GM18873 (cell line): ENCODE measurements around the gene HERC6.
A peak's percentile ranks its signal among the peaks of the same experiment; 100 is the strongest.
"Not testable (repeated sequence)": the region's sequence is repeated elsewhere in the genome, so short reads cannot be mapped to it uniquely, and the experiment has no call there.

Experiments
- ATAC-seq: cut with Tn5 transposase; IDR thresholded peaks from one replicate; pipeline ENCODE4 v1.9.1; 2021; ENCODE audit warnings: mild to moderate bottlenecking, moderate library complexity, moderate number of reproducible peaks; ENCODE audit not compliant: unreplicated experiment, low FRiP score

HERC6 gene

DNA sequence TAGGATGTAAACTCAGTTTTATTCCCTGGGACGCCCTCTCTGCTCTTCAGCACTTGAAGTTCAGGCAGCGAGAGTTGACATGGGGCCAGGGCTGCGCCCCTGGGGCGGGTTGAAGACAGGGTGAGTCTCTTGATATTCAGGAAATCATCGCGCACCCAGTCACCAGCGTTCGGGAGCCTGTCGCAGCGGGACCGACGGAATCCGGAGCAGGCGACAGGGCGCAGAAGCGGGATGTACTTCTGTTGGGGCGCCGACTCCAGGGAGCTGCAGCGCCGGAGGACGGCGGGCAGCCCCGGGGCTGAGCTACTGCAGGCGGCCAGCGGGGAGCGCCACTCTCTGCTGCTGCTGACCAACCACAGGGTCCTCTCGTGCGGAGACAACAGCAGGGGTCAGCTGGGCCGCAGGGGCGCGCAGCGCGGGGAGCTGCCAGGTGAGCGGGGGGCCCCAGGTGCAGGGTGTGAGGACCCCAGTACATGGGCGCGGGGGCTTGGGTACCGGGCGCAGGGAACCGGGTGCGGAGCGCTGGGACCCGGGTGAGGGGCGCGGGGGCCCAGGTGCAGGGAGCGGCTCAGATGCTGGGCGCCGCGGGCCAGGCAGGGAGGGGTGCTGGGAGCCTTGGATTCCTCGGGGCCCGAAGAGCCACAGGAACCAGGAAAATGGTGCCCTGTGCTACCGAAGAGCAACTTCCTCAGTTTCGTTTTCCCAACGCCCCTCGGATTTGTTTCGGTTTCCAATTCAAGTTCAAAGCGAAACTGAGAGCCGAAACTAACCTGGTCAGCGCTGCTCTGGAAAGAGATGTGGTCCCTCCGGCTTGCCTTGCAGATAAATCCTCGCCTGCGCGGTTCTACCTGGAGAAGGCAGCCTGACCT lies at the start of gene HERC6:
HERC6 (plus strand) TSS at position 162 of the 869 bp plus-strand sequence; CDS start at position 232, 70 bp downstream.
- ATAC-seq: peak; percentile 51

DNA sequence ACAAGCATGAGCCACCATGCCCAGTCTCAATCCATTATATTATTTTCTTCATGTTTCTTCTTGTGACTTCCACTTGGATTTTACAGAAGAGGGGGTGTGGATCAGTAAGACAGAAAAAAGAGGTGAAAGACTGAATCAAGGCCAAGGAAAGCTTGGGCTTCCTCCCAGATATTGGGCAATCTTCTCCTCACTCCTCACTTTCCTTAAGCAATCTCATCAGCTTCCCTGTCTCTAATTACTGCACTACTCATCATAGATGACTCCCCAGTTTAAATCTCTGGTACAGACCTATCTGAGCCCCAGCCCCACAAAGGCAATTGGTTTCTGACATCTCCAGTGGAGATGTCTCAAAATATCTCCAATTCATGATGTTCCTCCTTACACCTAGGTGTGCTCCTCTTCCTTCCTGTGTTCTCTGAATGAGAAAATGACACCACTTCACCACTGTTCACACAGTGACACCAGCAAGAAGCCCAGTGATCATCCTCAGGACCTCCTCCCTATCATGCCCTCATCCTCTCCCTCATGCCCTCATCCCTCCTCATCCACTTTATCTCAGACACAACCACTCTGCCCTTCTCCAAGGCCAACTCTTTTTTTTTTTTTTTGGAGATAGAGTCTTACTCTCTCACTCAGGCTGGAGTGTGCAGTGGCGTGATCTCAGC lies 44.8 kb upstream of the HERC6 start:
- no peak for ATAC-seq

DNA sequence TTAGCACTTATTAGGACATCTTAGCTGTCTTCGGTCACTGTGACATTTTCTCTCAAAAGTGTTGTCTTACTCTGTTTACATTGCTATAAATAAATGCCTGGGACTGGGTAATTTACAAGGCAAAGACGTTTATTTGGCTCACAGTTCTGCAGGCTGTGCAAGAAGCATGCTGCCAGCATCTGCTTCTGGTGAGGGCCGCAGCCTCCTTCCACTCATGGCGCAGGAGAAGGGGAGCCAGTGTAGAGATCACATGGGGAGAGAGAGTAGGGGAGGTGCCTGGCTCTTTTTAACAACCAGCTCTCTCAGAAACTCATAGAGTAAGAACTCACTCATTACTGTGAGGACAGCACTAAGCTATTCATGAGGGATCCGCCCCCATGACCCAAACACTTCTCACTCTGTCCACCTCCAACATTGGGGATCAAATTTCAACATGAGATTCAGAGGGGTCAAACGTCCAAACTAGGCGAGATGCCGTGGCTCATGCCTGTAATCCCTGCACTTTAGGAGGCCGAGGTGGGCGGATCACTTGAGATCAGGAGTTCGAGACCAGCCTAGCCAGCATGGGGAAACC lies 43.5 kb upstream of the HERC6 start:
- no peak for ATAC-seq

DNA sequence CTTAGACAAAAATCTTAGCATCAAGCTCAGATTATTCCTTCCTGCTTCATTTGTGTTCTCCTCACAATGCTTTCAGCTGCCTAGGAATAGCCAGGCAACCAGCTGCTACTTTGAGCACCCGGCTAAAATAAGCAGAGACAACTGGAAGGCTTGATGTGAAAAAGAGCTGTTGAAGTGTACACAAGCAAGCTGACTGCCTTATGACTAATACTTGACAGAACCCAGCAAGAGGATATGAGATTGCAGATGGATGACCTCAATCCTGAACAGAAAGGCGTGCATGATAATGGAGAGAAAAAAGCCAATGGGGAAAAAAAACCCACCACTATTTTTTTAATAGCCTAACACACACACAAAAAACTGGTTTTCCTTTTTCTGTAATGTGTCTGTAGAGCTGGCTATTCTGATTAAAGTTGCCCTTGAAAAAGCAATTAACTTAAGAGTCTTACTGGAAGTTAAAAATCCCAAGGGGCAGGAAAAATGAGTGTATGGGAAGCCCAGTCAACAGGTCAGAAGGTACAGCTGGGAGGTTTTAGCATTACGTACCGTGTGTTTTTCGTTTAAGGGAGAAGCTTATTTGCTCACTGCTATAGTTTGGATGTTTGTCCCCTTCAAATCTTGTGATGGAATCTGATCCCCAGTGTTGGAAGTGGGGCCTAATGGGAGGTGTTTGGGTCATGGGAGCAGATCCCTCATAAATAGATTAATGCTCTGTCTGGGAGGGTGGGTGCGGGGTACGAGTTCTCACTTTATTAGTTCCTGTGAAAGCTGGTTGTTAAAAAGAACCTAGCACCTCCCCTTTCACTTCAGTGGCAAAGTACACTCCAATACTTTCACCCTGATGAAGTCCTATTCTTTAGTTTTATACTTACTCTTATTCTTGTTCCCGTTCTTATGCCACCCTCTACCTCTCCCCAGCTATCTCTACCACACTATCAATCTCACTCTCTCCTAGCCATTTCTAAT lies 37.1 kb upstream of the HERC6 start:
- no peak for ATAC-seq

DNA sequence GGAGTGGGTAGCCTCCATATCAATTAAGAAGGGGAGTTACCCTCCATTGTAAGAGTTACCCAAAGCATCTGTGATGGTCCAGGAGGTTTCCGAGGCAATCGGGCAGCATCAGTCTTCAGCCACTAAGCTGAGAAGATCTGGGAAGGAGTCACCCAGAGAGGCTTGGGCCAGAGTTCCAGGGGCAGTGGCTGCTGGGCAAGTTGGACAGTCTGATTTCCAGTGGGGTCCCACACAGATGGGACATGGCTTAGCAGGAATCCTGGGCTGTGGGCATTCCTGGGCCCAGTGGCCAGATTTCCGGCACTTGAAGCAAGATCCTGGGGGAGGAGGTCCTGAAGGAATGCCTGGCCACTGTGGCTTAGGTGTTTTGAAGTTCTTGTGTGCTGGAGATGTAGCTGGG lies 31.8 kb upstream of the HERC6 start:
- ATAC-seq: not testable (repeated sequence)

DNA sequence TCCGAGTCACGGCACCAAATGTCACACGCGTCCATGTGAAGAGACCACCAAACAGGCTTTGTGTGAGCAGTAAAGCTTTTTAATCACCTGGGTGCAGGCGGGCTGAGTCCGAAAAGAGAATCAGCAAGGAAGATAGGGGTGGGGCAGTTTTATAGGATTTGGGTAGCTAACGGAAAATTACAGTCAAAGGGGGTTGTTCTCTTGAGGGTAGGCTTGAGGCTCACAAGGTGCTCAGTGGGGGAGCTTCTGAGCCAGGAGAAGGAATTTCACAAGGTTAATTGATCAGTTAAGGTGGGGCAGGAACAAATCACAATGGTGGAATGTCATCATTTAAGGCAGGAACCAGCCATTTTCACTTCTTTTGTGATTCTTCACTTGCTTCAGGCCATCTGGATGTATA lies 29.9 kb upstream of the HERC6 start:
- ATAC-seq: not testable (repeated sequence)

DNA sequence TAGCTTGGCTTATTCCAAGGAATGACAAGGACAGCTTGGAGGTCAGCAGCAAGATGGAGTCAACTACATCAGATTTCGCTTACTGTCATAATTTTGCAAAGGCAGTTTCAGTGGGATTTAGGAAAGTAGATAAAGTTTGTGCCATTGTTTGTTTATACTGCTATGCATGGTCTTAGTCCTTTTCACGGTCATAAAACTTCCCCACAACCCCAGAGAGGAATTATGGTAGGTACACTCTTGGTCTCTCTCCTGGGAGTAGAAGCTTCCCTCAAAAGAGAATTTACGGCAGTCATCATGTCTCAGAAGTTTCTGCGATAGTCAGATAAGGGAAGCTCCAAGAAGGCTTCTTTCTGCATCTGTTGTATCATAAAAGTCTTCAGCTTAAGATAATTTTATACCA lies 27.9 kb upstream of the HERC6 start:
- ATAC-seq: no peak

DNA sequence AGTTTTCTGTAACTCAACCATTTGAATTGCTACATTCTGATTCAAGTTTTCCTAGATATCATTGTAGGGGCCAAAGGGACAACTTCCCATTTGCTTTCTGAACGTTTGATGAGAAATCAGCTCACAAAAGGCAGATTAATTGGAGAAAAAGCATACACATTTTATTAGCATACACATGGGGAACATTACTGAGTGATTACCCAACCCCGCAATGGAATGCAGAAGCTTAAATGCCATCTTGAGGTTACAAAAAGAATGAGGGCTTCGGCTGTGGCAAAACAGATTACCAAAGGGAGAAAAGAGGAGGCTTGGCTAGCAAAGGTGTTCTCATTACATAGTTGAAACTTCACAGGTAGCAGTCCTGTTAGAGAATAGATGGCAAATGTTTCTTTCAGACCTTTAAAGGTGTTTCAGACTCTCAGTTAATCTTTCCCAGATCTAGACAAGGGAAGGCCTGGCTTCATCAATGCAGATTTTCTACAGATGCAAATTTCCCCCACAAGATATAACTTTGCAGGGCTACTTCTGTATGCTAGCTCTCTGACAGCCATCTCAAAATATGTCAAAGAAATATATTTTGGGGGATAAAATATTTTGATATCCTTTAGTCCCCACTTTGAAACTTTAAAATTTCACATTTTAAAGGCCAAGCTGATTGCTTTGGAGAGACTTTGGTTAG lies 26.5 kb upstream of the HERC6 start:
- ATAC-seq: no peak

DNA sequence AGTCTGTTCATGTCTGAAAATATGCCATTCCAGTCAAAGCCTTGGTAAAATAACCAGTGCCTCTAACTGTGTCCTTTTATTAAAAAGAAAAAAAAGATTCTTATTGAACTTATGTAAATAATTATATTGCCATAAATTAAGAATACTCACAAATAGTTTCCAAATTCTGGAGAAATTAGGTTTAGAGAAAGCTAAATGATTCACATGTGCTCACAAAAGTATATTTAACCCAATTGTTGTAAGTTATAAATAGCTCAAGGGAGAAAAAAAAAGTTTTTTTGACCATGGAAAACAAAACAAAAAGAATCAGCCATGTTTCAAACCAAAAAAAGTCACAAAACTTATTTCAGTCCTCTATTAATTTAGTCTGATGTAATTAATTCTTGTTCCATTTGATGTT lies 25.3 kb upstream of the HERC6 start:
- ATAC-seq: no peak

DNA sequence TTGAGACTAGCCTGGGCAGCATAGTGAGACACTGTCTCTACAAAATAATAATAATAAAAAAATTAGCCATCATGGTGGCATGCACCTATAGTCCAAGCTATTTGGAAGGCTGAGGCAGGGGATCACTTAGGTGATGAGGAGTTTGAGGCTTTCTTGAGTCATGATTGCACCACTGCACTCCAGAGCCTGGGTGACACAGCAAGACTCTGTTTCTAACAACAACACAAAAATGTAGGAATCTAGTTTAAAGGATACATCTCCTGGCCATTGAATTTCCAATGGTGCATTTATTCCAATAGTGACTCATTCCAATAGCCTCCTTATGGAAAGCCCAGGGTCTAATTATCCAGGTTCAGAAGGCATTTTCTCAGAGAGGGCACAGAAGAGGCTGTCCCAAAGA lies 21.9 kb upstream of the HERC6 start:
- ATAC-seq: no peak

DNA sequence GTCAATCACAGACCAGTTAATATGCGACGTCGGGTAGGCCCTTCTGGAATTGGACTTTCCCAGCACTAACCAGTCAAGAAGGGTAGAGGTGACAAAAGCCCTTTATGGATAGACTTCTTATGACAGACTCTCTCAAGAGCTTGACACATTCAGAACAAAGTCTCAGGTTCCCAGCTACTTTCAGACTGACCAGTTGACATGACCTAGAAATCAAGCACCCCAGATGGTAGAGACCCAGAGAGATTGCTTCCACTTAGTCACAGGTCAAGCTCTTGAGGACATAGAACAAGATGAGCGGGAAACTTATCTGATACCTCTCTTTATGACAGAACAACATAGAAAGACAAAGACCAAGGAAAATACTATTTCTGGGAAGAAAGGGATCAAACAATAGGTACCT lies 21.4 kb upstream of the HERC6 start:
- ATAC-seq: no peak

DNA sequence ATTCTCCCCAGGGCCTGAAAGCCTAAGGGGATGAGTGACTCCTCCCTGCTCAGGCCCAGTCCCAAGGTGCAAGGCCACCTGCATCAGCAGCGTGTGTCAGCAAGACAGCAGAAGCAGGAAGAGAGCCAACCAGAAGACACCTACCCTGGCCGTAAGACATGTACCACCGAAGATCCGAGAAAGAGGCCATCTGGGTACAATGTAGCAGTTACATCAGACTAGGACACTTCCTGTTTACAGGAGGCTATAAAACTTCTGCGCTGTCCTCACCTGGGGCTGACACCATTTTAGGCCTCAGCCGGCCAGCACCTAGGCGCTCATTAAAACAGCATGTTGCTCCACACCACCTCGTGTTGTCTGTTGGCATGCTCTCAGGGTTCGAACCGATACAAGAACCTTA lies 19.1 kb upstream of the HERC6 start:
- ATAC-seq: no peak

DNA sequence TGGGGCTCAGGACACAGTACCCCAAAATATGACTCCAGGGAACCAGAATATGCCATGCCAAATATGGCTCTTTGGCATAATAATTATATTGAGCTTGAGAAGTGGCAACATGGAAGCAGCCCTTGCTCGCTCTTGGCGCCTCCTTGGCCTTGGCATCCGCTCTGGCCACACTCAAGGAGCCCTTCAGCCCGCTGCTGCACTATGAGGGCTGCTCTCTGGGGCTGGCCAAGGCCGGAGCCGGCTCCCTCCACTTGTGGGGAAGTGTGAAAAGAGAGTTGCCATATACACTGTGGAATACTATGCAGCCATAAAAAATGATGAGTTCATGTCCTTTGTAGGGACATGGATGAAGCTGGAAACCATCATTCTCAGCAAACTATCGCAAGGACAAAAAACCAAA lies 18.4 kb upstream of the HERC6 start:
- ATAC-seq: no peak

DNA sequence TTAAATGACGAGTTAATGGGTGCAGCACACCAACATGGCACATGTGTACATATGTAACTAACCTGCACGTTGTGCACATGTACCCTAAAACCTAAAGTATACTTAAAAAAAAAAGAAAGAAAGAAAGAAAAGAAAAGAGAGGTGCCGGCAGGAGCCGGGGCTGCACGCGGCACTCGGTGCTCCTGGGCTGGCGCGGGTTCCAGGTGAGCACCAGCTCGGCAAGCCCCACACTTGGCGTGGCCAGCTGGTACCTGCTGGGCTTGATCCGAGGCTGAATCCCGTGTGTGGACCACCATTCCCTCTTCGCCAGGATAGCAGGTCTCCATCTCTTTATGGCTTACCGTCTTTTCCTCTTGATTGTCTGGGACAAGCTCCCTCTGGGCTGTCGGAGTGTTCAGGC lies 17.9 kb upstream of the HERC6 start:
- no peak for ATAC-seq

DNA sequence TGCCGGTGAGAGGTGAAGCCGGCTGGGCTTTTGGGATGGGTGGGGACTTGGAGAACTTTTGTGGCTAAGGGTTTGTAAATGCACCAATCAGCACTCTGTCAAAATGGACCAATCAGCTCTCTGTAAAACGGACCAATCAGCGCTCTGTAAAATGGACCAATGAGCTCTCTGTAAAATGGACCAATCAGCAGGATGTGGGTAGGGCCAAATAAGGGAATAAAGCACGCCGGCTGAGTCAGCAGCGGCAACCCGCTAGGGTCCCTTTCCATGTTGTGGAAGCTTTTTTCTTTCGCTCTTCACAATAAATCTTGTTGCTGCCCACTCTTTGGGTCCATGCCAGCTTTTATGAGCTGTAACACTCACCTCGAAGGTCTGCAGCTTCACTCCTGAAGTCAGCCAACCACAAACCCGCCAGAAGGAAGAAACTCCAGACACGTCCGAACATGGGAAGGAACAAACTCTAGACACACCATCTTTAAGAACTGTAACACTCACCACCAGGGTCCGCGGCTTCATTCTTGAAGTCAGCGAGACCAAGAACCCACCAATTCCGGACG lies 17.4 kb upstream of the HERC6 start:
- not testable (repeated sequence) for ATAC-seq

DNA sequence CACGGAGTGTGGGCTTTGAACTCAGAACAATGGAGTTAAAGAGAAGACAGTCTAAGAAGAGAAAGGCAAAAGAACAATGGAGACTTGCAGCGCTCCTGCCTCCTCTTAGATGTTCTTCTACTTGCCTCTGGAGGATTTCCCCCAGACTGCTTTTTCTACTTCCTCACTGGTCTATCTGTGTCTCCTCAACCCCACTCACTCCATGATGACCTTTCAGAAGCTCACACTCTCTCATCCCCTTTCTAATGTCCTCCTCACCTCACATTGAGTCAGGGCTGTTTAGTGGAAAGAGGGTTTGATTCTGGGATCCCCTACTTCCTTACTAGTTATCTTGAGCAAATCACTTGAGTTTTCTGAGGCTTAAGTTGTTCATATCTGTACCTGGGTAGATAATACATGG lies 12.2 kb upstream of the HERC6 start:
- no peak for ATAC-seq

DNA sequence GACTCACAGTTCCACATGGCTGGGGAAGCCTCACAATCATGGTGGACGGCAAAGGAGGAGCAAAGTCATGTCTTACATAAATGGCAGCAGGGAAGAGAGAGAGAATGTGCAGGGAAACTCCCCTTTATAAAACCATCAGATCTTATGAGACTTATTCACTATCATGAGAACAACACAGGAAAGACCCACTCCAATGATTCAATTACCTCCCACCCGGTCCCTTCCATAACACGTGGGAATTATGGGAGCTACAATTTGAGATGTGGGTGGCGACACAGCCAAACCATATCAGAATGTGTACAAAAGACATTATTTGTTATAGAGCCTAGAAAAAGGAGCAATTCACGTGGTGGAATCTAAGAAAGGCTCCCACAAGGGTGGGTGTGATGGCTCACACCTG lies 10.8 kb upstream of the HERC6 start:
- no peak for ATAC-seq

DNA sequence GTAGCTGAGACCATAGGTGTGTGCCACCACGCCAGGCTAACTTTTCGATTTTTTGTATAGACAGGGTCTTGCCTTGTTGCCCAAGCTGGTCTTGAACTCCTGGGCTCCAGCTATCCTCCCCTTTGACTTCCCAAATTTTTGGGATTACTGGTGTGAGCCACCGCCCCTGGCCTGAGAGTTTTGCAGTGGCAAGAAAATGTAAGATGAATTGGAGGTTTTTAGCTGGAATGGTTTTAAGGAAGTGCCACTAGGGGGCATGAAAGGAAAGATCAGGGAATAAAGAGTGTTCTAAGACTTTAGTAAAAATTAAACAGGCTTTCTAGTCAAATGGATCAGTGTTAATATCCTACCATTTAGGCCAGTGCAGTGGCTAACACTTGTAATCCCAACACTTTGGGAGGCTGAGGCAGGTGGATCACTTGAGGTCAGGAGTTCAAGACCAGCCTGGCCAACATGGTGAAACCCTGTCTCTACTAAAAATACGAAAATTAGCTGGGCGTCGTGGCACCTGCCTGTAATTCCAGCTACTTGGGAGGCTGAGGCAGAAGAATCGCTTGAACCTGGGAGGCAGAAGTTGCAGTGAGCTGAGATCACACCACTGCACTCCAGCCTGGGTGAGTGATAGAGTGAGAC lies 9.4 kb upstream of the HERC6 start:
- not testable (repeated sequence) for ATAC-seq

DNA sequence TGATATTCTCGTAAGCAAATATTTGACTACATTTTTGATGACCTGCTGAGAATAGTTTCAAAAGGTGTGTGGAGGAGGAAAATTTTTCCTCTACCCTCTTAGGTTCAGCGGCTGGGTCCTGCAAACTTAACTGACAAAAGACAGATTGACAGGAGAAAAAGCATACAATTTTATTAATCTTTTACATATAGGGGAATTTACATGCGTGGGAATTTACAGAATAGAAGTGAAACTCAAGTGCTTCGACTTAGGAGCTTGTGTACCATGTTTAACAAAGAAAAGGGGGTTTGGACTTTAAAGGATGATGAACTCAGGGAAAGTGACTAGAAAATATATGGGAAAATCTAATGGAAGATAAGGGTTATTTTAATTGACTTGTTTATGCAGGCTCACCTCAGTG lies 2.5 kb downstream of the HERC6 start:
- no peak for ATAC-seq
